ENCODE measurements around the gene FAM13A. TPM values are rescaled to one million over a fixed set of nuclear protein-coding genes. Genes with fewer than 3 reads are reported as not detected.

Gene FAM13A
- total RNA-seq, 1 donor from 2014 or later = 39.1 TPM

DNA sequence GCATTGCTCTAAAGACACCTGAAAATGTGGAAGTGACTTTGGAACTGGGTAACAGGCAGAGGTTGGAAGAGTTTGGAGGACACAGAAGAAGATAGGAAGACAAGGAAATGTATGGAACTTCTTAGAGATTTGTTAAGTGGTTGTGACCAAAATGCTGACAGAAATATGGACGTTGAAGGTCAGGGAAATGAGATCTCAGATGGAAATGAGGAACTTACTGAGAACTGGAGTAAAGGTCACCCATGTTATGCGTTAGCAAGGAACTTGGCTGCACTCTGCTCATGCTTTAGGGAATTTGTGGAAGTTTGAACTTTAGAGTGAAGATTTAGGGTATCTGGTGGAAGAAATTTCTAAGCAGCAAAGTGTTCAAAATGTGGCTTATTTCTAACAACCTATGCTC lies 99.4 kb downstream of the FAM13A start:
- Histone ChIP-seq H3K4me1 (peaks cover 21% of the 10 kb centered on the region), H3K36me3 (no peaks in the 10 kb centered on the region), H3K4me3 (no peak overlapping the region), H3K9me3 (no peaks in the 10 kb centered on the region), H3K27me3 (ENCODE audit: low read depth) (no peaks in the 10 kb centered on the region), H3K27ac (peak overlapping the region; percentile 20)
- DNase-seq (no peak), ATAC-seq (peak in 1 of 2 donors; percentile 56)
- intact Hi-C loops (cut with DNase I) = no loop called here
- no peak for TF ChIP-seq CTCF (IDR thresholded peaks at IDR 0.05)

- no peaks in the 10 kb centered on the region for H3K9me3 ChIP-seq
- no peaks in the 10 kb centered on the region for H3K27me3 ChIP-seq (ENCODE audit: low read depth)
- H3K36me3 ChIP-seq = no peaks in the 10 kb centered on the region
- ATAC-seq (no peak), DNase-seq (no peak)
- H3K4me3 ChIP-seq = no peak overlapping the region
- H3K27ac ChIP-seq = no peak overlapping the region
- intact Hi-C loops (cut with DNase I) = no loop called here
- no peak for TF ChIP-seq CTCF (IDR thresholded peaks at IDR 0.05)
- H3K4me1 ChIP-seq = peaks cover 21% of the 10 kb centered on the region
These were observed 101.2 kb downstream of the FAM13A start for GRCh38 chr4:88955580-88956380.

- H3K9me3 ChIP-seq = no peaks in the 10 kb centered on the region
- intact Hi-C loops (cut with DNase I) = no loop called here
- no peak overlapping the region for H3K27ac ChIP-seq
- H3K27me3 ChIP-seq (ENCODE audit: low read depth) = no peaks in the 10 kb centered on the region
- DNase-seq = no peak
- ATAC-seq = peak; percentile 27 to 48
- H3K4me1 ChIP-seq = peaks cover 18% of the 10 kb centered on the region
- TF ChIP-seq CTCF (IDR thresholded peaks at IDR 0.05) = no peak
- no peak overlapping the region for H3K4me3 ChIP-seq
- H3K36me3 ChIP-seq = no peaks in the 10 kb centered on the region
These were observed 103.6 kb downstream of the FAM13A start for GRCh38 chr4:88953400-88953799.

- no peaks in the 10 kb centered on the region for H3K36me3 ChIP-seq
- intact Hi-C loops (cut with DNase I) = no loop called here
- no peak for TF ChIP-seq CTCF (IDR thresholded peaks at IDR 0.05)
- H3K27ac ChIP-seq = no peak overlapping the region
- H3K4me1 ChIP-seq = peaks cover 4% of the 10 kb centered on the region
- DNase-seq = no peak
- ATAC-seq = no peak
- H3K9me3 ChIP-seq = no peaks in the 10 kb centered on the region
- no peak overlapping the region for H3K4me3 ChIP-seq
- no peaks in the 10 kb centered on the region for H3K27me3 ChIP-seq (ENCODE audit: low read depth)
These were observed 104.9 kb downstream of the FAM13A start for GRCh38 chr4:88952081-88952480.

GRCh38 chr4:88949605-88950004 lies 107.4 kb downstream of the FAM13A start:
- peak; percentile 60 to 78 for ATAC-seq
- Histone ChIP-seq H3K27ac (no peak overlapping the region), H3K36me3 (no peaks in the 10 kb centered on the region), H3K9me3 (no peaks in the 10 kb centered on the region), H3K27me3 (ENCODE audit: low read depth) (no peaks in the 10 kb centered on the region), H3K4me3 (no peak overlapping the region), H3K4me1 (no peaks in the 10 kb centered on the region)
- DNase-seq = no peak
- intact Hi-C loops (cut with DNase I) = no loop called here
- TF ChIP-seq CTCF (IDR thresholded peaks at IDR 0.05) = no peak

Data from lower lobe of right lung (tissue), 2 donors.